ENCODE data around the gene LMBR1.

- TF ChIP-seq CTCF (conservative IDR thresholded peaks at IDR 0.05; ENCODE audit: low read length) = no peak
- TF ChIP-seq EZH2phosphoT487 (IDR thresholded peaks at IDR 0.05; ENCODE audit: borderline replicate concordance, low read depth, low read length) = no peak
These were observed 10.4 kb upstream of the LMBR1 start for GRCh38 chr7:156903232-156903909.
